Measurements from ENCODE around the gene GANC.

DNA sequence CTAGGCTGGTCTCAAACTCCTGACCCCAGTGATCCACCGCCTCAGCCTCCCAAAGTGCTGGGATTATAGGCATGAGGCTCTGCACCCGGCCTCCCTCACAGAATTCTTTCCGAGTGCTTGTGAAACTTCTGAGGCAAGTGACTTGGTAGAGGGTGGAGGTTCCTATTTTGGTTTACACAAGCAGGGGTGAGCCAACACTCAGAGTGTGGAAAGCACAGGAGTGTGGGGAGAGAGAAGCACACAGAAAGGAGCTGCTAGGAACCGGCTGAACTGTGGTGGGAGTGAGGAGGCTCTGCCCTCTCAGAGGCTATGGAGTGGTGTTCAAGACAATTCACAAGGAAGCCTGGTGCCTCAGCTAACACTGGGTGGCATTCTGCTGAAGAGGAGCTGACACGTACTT is 94.0 kb downstream of the GANC start:
- TF ChIP-seq, protein P1, sequence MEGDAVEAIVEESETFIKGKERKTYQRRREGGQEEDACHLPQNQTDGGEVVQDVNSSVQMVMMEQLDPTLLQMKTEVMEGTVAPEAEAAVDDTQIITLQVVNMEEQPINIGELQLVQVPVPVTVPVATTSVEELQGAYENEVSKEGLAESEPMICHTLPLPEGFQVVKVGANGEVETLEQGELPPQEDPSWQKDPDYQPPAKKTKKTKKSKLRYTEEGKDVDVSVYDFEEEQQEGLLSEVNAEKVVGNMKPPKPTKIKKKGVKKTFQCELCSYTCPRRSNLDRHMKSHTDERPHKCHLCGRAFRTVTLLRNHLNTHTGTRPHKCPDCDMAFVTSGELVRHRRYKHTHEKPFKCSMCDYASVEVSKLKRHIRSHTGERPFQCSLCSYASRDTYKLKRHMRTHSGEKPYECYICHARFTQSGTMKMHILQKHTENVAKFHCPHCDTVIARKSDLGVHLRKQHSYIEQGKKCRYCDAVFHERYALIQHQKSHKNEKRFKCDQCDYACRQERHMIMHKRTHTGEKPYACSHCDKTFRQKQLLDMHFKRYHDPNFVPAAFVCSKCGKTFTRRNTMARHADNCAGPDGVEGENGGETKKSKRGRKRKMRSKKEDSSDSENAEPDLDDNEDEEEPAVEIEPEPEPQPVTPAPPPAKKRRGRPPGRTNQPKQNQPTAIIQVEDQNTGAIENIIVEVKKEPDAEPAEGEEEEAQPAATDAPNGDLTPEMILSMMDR (conservative IDR thresholded peaks at IDR 0.05; ENCODE audit: low read length), result no peak
- no peak for TF ChIP-seq EZH2phosphoT487 (IDR thresholded peaks at IDR 0.05; ENCODE audit: borderline replicate concordance, low read depth, low read length)
